B cell (primary cell): ENCODE data around the gene WDR86.

Experiments used
- CTCF ChIP-seq: fragments of 200-600 bp; IDR thresholded peaks from one replicate; pipeline ENCODE4 v1.8.0; 2022; ENCODE audit warnings: antibody characterized with exemption, mild to moderate bottlenecking
- EZH2 ChIP-seq: IDR thresholded peaks from 2 replicates; pipeline ENCODE4 v1.6.1; 2012; ENCODE audit warnings: borderline replicate concordance, low read depth, mild to moderate bottlenecking, moderate library complexity, low read length; ENCODE audit not compliant: insufficient read depth, poor library complexity, severe bottlenecking

- TF ChIP-seq CTCF (no peak), EZH2 (no peak)
Observed at GRCh38 chr7:151426441-151426903, 16.6 kb upstream of the WDR86 start.
